Lung (tissue), 12 donors: ENCODE measurements around the gene AAGAB. TPM values are rescaled to one million over a fixed set of nuclear protein-coding genes. Genes with fewer than 3 reads are reported as not detected.

Experiments used
- ATAC-seq: fragments of 200-7000 bp; cut with Tn5 transposase; one replicate; pipeline ENCODE4 v1.9.1; 2020; ENCODE audit warnings: moderate number of reproducible peaks; ENCODE audit not compliant: insufficient read depth, low FRiP score
- DNase-seq, 3 donors: peaks; one replicate each; pipeline ENCODE4 v3.0.0-alpha.2; 2013 to 2017
- H3K27ac ChIP-seq, 2 donors: one replicate each; pipeline ENCODE4 v1.5.1; 2013; ENCODE audit warnings: mild to moderate bottlenecking in 2 of 2, moderate library complexity in 2 of 2, control low read depth in 1 of 2, inconsistent platforms in 1 of 2, low read depth in 1 of 2, low read length in 1 of 2
- H3K27me3 ChIP-seq, 3 donors: one replicate each; pipeline ENCODE4 v1.5.1; 2013; ENCODE audit warnings: low read length in 2 of 3; ENCODE audit not compliant: control insufficient read depth in 3 of 3, insufficient read depth in 3 of 3
- H3K36me3 ChIP-seq, 4 donors: one replicate each; pipeline ENCODE4 v1.5.1; 2013; ENCODE audit warnings: low read length in 4 of 4, mild to moderate bottlenecking in 1 of 4, moderate library complexity in 1 of 4; ENCODE audit not compliant: control insufficient read depth in 4 of 4, insufficient read depth in 4 of 4
- H3K4me1 ChIP-seq, 5 donors: one replicate each; pipeline ENCODE4 v1.5.1; 2013; ENCODE audit warnings: low read length in 5 of 5, mild to moderate bottlenecking in 2 of 5, moderate library complexity in 1 of 5; ENCODE audit not compliant: control insufficient read depth in 5 of 5, insufficient read depth in 5 of 5
- H3K4me3 ChIP-seq: one replicate; pipeline ENCODE4 v1.5.1; 2013; ENCODE audit warnings: mild to moderate bottlenecking, control low read depth, moderate library complexity
- H3K9ac ChIP-seq, 2 donors: one replicate each; pipeline ENCODE4 v1.5.1; 2013; ENCODE audit warnings: low read length in 2 of 2, control low read depth in 1 of 2; ENCODE audit not compliant: insufficient read depth in 1 of 2
- H3K9me3 ChIP-seq, 4 donors: one replicate each; pipeline ENCODE4 v1.5.1; 2013; ENCODE audit warnings: low read length in 3 of 4, mild to moderate bottlenecking in 1 of 4, moderate library complexity in 1 of 4; ENCODE audit not compliant: control insufficient read depth in 4 of 4, insufficient read depth in 3 of 4
- WGBS, 2 donors: extraction: QIAGEN DNeasy Blood & Tissue Kit; methylation state at CpG; one replicate each; pipeline ENCODE4 v1.1.7; 2013; 5-methylcytosine and 5-hydroxymethylcytosine counted together
- polyA plus RNA-seq, 2 donors: library from polyadenylated mRNA; stranded (reverse); fragments of 200-250 nt; gene quantifications; one replicate each; pipeline ENCODE4 v1.2.1, GENCODE V29; 2013
- total RNA-seq, 2 donors: library from RNA; depleted of rRNA in 1 of 2; stranded (reverse); fragments of >200 nt in 1 of 2; gene quantifications; one replicate each; pipeline ENCODE4 v1.2.1, GENCODE V29; 2014 to 2021
- TF ChIP-seq, protein P1 (sequence below): IDR thresholded peaks from 2 replicates; pipeline ENCODE4 v1.5.1; 2012; ENCODE audit warnings: mild to moderate bottlenecking; ENCODE audit errors: control extremely low read depth, extremely low read depth
- donor health status: control.
- donor health status: control.
- donor health status: Bipolar disorder and iron deficiency.
- donor health status: healthy.
- donor health status: DM: yes; HTN: yes; CAD: no.

The AAGAB gene
- total and polyA plus RNA-seq, 4 donors, result 11.5 to 34.5 (median 26.4) TPM

DNA sequence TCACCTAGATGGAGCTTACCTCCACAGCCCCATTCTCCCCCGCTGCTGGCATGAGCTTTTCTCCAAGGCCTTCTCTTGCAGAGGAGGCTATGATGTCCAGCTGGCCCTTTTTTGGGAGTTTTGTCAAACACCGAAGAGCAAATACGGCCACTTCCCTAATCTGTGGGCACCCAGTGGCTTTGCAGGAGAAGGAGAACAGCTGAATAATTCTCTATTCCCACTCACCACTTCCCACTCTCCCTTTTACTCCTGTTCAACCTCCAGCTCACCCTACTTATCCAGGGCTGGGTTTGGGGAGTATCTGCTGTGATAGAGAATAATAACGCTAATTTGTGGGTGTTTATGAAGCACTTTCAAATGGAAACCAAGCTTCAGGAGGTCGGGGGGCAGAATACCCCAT lies 93.0 kb downstream of the AAGAB start:
- no peaks in the 10 kb centered on the region for H3K27me3 ChIP-seq
- TF ChIP-seq, protein P1, sequence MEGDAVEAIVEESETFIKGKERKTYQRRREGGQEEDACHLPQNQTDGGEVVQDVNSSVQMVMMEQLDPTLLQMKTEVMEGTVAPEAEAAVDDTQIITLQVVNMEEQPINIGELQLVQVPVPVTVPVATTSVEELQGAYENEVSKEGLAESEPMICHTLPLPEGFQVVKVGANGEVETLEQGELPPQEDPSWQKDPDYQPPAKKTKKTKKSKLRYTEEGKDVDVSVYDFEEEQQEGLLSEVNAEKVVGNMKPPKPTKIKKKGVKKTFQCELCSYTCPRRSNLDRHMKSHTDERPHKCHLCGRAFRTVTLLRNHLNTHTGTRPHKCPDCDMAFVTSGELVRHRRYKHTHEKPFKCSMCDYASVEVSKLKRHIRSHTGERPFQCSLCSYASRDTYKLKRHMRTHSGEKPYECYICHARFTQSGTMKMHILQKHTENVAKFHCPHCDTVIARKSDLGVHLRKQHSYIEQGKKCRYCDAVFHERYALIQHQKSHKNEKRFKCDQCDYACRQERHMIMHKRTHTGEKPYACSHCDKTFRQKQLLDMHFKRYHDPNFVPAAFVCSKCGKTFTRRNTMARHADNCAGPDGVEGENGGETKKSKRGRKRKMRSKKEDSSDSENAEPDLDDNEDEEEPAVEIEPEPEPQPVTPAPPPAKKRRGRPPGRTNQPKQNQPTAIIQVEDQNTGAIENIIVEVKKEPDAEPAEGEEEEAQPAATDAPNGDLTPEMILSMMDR, result no peak
- no peak overlapping the region for H3K9ac ChIP-seq
- no peak overlapping the region for H3K4me3 ChIP-seq
- no peak for DNase-seq
- H3K27ac ChIP-seq, result no peak overlapping the region
- peaks cover 0 to 12% (median 3%) of the 10 kb centered on the region in 4 donors for H3K36me3 ChIP-seq
- 80 to 88% methylated on average over 5 of the region's 5 CpGs for WGBS, 2 donors
- H3K9me3 ChIP-seq, result no peaks in the 10 kb centered on the region
- H3K4me1 ChIP-seq, result peaks cover 7 to 21% (median 18%) of the 10 kb centered on the region in 5 donors
- no peak for ATAC-seq

DNA sequence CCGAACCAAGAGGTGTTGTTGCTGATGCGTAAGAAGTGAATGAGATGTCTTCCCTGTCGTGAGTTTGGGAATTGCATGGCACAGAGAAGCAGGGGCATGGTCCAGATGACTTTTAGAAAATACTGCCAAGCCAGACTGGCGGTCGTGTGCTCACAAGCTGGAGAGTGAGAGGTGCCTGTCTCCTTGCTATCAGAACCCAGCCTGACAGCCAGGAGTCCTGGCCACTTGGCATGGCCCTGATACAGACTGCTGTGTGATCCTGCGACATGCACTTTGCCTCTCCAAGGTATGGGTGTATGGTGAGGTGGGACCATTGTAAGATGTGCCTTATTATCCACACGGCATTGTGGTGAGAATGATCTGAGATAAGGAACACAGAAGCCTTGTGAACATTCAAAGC lies 96.1 kb downstream of the AAGAB start:
- Histone ChIP-seq H3K9me3 (no peaks in the 10 kb centered on the region), H3K27ac (no peak overlapping the region), H3K9ac (no peak overlapping the region), H3K27me3 (no peaks in the 10 kb centered on the region), H3K36me3 (peaks cover 0 to 11% (median under 1%) of the 10 kb centered on the region in 4 donors), H3K4me3 (no peak overlapping the region), H3K4me1 (peaks cover 0 to 19% (median 7%) of the 10 kb centered on the region in 5 donors)
- ATAC-seq, result no peak
- 90% methylated on average over 7 of the region's 7 CpGs for WGBS, 2 donors
- TF ChIP-seq, protein P1, result no peak
- DNase-seq, result no peak

DNA sequence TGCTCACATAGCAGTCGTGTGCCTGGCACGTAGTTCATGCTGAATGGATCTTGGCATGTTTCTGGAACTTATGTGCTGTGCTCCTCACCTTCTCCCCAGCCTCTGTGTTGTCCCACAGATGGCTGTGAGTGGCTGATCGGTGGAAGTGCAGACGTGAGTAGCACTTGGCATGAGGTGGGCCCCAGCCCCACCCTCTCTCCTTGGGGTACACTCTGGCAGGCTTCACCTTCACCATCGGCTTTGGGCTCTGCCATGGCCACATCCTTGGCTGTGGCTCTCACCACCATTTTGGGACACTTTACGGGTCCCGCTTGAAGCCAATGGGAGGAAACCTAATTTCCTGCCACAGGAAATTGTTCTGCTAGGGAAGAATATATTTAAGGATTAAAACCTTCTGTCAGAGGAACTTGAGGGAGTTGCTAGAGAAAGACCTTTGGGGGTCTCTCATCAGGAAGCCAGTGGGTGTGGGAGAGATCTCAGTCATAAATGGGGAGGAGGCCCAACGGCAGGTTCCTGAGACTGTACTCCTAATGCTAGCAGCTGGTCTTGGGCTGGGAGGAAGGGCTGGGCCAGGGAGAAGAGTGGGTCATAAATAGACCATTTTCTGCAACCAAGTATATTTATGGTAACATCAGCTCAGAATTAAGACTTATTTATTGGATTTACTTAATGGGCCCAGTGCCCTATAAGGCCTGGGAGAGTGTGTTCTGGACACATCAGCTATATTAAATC lies 96.8 kb downstream of the AAGAB start:
- H3K27ac ChIP-seq, result no peak overlapping the region
- TF ChIP-seq, protein P1, result no peak
- 55 to 60% methylated on average over 8 of the region's 8 CpGs for WGBS, 2 donors

DNA sequence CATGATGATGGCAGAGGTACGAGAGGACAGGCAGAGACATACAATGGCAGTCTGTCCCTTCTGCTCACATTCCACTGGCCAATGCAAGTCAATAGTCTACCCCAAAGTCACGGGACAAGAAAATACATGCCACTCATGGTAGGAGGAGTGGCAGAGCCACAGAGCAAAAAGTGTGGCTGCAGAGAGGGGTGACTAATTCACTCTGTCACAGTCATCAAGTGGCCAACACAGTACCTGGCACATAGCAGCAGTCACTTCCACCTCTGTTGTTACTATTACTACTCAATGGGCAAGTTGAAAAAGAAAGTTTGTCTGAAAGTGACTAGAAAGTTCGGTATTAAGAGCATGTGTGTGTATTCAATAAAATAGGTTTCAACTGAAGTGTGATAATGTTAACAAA lies 97.6 kb downstream of the AAGAB start:
- Histone ChIP-seq H3K27ac (no peak overlapping the region), H3K9ac (no peak overlapping the region), H3K4me3 (no peak overlapping the region), H3K9me3 (no peaks in the 10 kb centered on the region), H3K4me1 (peaks cover 0 to 17% (median 7%) of the 10 kb centered on the region in 5 donors), H3K27me3 (no peaks in the 10 kb centered on the region), H3K36me3 (peaks cover 0 to 11% (median under 1%) of the 10 kb centered on the region in 4 donors)
- no peak for ATAC-seq
- 94 to 98% methylated on average over 3 of the region's 3 CpGs for WGBS, 2 donors
- no peak for DNase-seq
- TF ChIP-seq, protein P1, result no peak

More for the DNA sequence above, 96.8 kb downstream of the AAGAB start:
- Histone ChIP-seq H3K36me3 (peaks cover 0 to 11% (median under 1%) of the 10 kb centered on the region in 4 donors), H3K9me3 (no peaks in the 10 kb centered on the region), H3K4me3 (no peak overlapping the region), H3K27me3 (no peaks in the 10 kb centered on the region), H3K4me1 (peaks cover 0 to 19% (median 7%) of the 10 kb centered on the region in 5 donors), H3K9ac (no peak overlapping the region)
- no peak for ATAC-seq
- DNase-seq, result no peak
